Sigmoid colon (tissue), 7 donors: ENCODE measurements around the gene FAH. TPM values are rescaled to one million over a fixed set of nuclear protein-coding genes. Genes with fewer than 3 reads are reported as not detected.

Source experiments
- DNase-seq: peaks from one replicate; pipeline ENCODE4 v3.0.0-alpha.2; 2019
- H3K27ac ChIP-seq, 4 donors: fragments of 200-600 bp; sonication (generic); one replicate each; pipeline ENCODE4 v1.5.1; 2016 to 2019; ENCODE audit warnings: mild to moderate bottlenecking in 1 of 4
- H3K27me3 ChIP-seq, 3 donors: fragments of 200-600 bp; sonication (generic); one replicate each; pipeline ENCODE4 v1.5.1; 2019; ENCODE audit warnings: mild to moderate bottlenecking in 1 of 3
- H3K36me3 ChIP-seq, 4 donors: fragments of 200-600 bp; sonication (generic); one replicate each; pipeline ENCODE4 v1.5.1; 2016 to 2019
- H3K4me1 ChIP-seq, 4 donors: fragments of 200-600 bp; sonication (generic); one replicate each; pipeline ENCODE4 v1.5.1; 2017 to 2019
- H3K4me3 ChIP-seq, 4 donors: fragments of 200-600 bp; sonication (generic); one replicate each; pipeline ENCODE4 v1.5.1; 2017 to 2019; ENCODE audit warnings: mild to moderate bottlenecking in 2 of 4, moderate library complexity in 1 of 4
- H3K9me3 ChIP-seq, 4 donors: fragments of 200-600 bp in 3 of 4; sonication (generic) in 3 of 4; one replicate each; pipeline versions ENCODE4 v1.5.1 to v1.6.1; 2013 to 2019
- EP300 ChIP-seq, 4 donors: sonication (generic); formaldehyde crosslinking; IDR thresholded peaks; one replicate each; pipeline ENCODE4 v1.6.1; 2017; ENCODE audit warnings: antibody characterized with exemption in 4 of 4
- POLR2A ChIP-seq, 2 donors: fragments of 450-650 bp; IDR thresholded peaks; one replicate each; pipeline ENCODE4 v1.6.1; 2016; ENCODE audit warnings: antibody characterized with exemption in 2 of 2, mild to moderate bottlenecking in 2 of 2, moderate library complexity in 2 of 2
- POLR2AphosphoS5 ChIP-seq, 4 donors: sonication (generic); formaldehyde crosslinking; IDR thresholded peaks; one replicate each; pipeline ENCODE4 v1.6.1; 2017; ENCODE audit warnings: antibody characterized with exemption in 4 of 4
- WGBS, 2 donors: extraction: QIAGEN DNeasy Blood & Tissue Kit; methylation state at CpG; one replicate each; pipeline ENCODE4 v1.1.7; 2013; 5-methylcytosine and 5-hydroxymethylcytosine counted together
- intact Hi-C: fragments of 100-400 bp; cut with DNase I; formaldehyde crosslinking; loops from one replicate; pipeline ENCODE4 v1.15.1; 2023
- polyA plus RNA-seq, 3 donors: library from polyadenylated mRNA; stranded (reverse); fragments of 200-250 nt; gene quantifications; one replicate each; pipeline ENCODE4 v1.2.3, GENCODE V29; 2013
- total RNA-seq, 4 donors: library from RNA; depleted of rRNA; stranded (reverse); fragments of >200 nt; gene quantifications; one replicate each; pipeline ENCODE4 v1.1.0, GENCODE V29; 2016
- TF ChIP-seq, protein P1 (sequence below), 4 experiments: fragments of 450-650 bp in 3 of 4; fragments of 200-600 bp in 1 of 4; IDR thresholded peaks; one replicate each; pipeline ENCODE4 v1.5.1; 2016 to 2019; ENCODE audit warnings: antibody characterized with exemption in 4 of 4, mild to moderate bottlenecking in 3 of 4, moderate library complexity in 2 of 4
- donor health status: healthy with polysubstance abuse.
- donor health status: Bipolar disorder and iron deficiency.
- donor health status: healthy.

FAH gene
- total and polyA plus RNA-seq, 7 donors = 11.4 to 23.5 (median 14.4) TPM

DNA sequence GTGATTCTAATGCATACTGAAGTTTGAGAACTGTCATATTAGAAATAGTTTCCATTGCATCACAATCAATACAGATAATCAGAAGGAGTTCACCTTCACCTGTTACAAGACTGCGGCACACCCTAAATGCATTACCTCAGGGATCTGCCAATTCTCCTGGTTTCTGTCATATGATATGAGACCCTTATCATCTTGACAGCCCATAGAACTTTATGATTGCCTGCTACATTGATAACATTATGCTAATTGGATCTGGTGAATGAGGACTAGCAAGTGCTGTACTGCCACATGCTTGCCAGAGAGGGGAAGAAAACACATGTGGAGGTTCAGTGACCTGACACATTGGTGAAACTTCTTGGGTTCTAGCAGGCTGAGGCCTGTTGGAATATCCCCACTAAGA is 41.4 kb downstream of the FAH start:
- Histone ChIP-seq H3K27ac (no peak overlapping the region), H3K9me3 (no peaks in the 10 kb centered on the region), H3K4me3 (no peak overlapping the region), H3K4me1 (no peaks in the 10 kb centered on the region), H3K27me3 (no peaks in the 10 kb centered on the region), H3K36me3 (no peaks in the 10 kb centered on the region)
- intact Hi-C loops = no loop called here
- DNase-seq = no peak
- TF ChIP-seq POLR2AphosphoS5 (IDR thresholded peaks at IDR 0.05) (no peak), EP300 (IDR thresholded peaks at IDR 0.05) (no peak), POLR2A (IDR thresholded peaks at IDR 0.05) (no peak)
- TF ChIP-seq, protein P1, sequence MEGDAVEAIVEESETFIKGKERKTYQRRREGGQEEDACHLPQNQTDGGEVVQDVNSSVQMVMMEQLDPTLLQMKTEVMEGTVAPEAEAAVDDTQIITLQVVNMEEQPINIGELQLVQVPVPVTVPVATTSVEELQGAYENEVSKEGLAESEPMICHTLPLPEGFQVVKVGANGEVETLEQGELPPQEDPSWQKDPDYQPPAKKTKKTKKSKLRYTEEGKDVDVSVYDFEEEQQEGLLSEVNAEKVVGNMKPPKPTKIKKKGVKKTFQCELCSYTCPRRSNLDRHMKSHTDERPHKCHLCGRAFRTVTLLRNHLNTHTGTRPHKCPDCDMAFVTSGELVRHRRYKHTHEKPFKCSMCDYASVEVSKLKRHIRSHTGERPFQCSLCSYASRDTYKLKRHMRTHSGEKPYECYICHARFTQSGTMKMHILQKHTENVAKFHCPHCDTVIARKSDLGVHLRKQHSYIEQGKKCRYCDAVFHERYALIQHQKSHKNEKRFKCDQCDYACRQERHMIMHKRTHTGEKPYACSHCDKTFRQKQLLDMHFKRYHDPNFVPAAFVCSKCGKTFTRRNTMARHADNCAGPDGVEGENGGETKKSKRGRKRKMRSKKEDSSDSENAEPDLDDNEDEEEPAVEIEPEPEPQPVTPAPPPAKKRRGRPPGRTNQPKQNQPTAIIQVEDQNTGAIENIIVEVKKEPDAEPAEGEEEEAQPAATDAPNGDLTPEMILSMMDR (IDR thresholded peaks at IDR 0.05) = no peak
- 96 to 98% methylated on average over 1 of the region's 1 CpG for WGBS, 2 donors

GRCh38 chr15:80194914-80195313 is 42.1 kb downstream of the FAH start:
- Histone ChIP-seq H3K4me1 (no peaks in the 10 kb centered on the region), H3K9me3 (no peaks in the 10 kb centered on the region), H3K27me3 (no peaks in the 10 kb centered on the region), H3K27ac (no peak overlapping the region), H3K36me3 (no peaks in the 10 kb centered on the region), H3K4me3 (no peak overlapping the region)
- DNase-seq = no peak
- WGBS, 2 donors = 86 to 88% methylated on average over 1 of the region's 1 CpG
- intact Hi-C loops = no loop called here
- TF ChIP-seq POLR2AphosphoS5 (IDR thresholded peaks at IDR 0.05) (no peak), POLR2A (IDR thresholded peaks at IDR 0.05) (no peak), EP300 (IDR thresholded peaks at IDR 0.05) (no peak)
- TF ChIP-seq, protein P1 (IDR thresholded peaks at IDR 0.05) = no peak

- WGBS, 2 donors = 70 to 80% methylated on average over 2 of the region's 2 CpGs
- Histone ChIP-seq H3K27me3 (peaks cover 0 to 4% (median 0%) of the 10 kb centered on the region in 3 donors), H3K9me3 (no peaks in the 10 kb centered on the region), H3K36me3 (no peaks in the 10 kb centered on the region), H3K4me1 (no peaks in the 10 kb centered on the region), H3K27ac (no peak overlapping the region), H3K4me3 (no peak overlapping the region)
- intact Hi-C loops = no loop called here
- TF ChIP-seq, protein P1 (IDR thresholded peaks at IDR 0.05) = no peak
- TF ChIP-seq POLR2AphosphoS5 (IDR thresholded peaks at IDR 0.05) = no peak
- no peak for TF ChIP-seq POLR2A (IDR thresholded peaks at IDR 0.05)
- TF ChIP-seq EP300 (IDR thresholded peaks at IDR 0.05) = no peak
- DNase-seq = no peak
Observed at GRCh38 chr15:80199366-80199765, 46.6 kb downstream of the FAH start.

DNA sequence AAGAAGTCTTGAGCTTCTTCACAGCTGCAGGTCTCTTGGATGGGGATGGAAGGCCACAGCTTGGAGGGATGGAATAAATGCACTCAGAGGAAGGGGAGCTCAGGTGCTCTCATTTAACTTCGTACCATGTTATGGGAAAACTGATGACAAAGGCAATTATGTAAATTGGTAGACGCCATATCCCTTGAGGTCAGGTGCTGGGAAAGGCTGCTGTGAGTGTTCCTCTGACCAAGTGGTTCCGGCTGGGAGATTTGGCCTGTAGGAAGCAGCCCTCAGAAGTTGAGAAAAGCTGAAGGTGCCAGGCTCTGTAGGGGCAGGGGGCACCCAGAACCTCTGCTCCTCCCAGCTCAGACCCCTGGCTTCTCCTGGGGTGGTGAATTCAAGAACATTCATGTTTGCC is 47.1 kb downstream of the FAH start:
- no peak for DNase-seq
- Histone ChIP-seq H3K27me3 (peaks cover 0 to 4% (median 0%) of the 10 kb centered on the region in 3 donors), H3K27ac (no peak overlapping the region), H3K4me3 (no peak overlapping the region), H3K36me3 (no peaks in the 10 kb centered on the region), H3K9me3 (no peaks in the 10 kb centered on the region), H3K4me1 (no peaks in the 10 kb centered on the region)
- 89 to 90% methylated on average over 3 of the region's 3 CpGs for whole genome bisulfite sequencing, 2 donors
- TF ChIP-seq, protein P1 (IDR thresholded peaks at IDR 0.05) = no peak
- TF ChIP-seq POLR2AphosphoS5 (IDR thresholded peaks at IDR 0.05) = no peak
- no peak for TF ChIP-seq EP300 (IDR thresholded peaks at IDR 0.05)
- TF ChIP-seq POLR2A (IDR thresholded peaks at IDR 0.05) = no peak
- intact Hi-C loops = no loop called here
